HG03469 (cell line): ENCODE measurements around the gene MCF2L2.
"Not testable (repeated sequence)": the region's sequence is repeated elsewhere in the genome, so short reads cannot be mapped to it uniquely, and the experiment has no call there.

Experiments
- ATAC-seq: cut with Tn5 transposase; IDR thresholded peaks from one replicate; pipeline ENCODE4 v1.9.1; 2021; ENCODE audit warnings: mild to moderate bottlenecking, moderate library complexity, moderate number of reproducible peaks; ENCODE audit not compliant: unreplicated experiment

MCF2L2 gene

DNA sequence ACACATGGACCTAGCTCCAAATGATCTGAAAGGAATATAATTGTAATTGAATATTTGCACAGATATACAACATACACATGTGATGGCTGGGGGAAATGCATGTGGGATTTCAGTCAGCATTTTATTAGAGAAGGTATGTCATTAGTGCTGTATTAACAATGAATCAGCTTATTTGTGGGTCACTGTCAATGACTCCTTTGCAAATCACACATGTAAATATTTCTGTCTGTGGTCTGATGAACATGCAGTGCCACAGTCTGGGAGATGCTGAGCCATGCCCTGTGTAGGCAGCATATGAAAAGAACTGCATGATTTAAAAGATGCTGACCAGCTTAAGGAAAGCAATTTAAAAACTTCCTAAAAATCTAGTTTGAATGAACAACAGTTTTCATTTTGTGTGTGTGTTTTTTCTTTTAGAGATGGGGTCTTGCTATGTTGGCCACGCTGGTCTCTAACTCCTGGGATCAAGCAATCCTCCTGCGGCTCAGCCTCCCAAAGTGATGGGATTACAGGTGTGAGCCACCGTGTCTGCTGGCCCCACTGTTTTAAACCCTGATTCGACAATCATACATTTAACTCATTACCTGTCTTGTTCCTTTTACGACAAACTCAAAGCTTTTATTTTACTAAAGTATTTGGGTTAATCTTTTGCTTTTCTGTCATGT, 176.2 kb downstream of the MCF2L2 start:
- ATAC-seq: no peak

- no peak for ATAC-seq
These were observed 179.3 kb downstream of the MCF2L2 start for GRCh38 chr3:183249006-183249718.

GRCh38 chr3:183247011-183247589, 181.3 kb downstream of the MCF2L2 start:
- ATAC-seq: no peak

DNA sequence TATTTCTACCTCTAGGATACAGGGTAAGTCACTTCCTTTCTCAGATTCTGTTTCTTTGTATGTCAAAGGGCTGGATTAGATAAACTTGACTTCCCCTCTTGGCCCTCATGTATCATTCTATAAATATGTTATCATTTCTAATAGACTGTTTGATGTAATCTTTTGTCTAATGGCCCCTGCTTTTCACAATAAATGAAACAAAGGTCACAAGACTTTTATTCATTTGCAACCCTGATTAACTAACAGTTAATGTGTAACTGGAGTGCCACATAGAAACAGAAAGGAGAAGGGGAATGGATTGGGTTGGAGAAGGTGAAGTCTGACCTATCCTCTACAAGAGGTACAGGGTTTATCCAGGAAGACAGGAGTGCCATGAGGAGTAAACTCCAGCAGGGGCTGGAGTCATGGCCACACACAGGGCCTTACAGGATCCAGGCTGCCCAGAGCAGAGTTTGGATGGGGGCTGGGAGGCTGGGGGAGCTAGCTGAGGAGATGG, 183.4 kb downstream of the MCF2L2 start:
- no peak for ATAC-seq

DNA sequence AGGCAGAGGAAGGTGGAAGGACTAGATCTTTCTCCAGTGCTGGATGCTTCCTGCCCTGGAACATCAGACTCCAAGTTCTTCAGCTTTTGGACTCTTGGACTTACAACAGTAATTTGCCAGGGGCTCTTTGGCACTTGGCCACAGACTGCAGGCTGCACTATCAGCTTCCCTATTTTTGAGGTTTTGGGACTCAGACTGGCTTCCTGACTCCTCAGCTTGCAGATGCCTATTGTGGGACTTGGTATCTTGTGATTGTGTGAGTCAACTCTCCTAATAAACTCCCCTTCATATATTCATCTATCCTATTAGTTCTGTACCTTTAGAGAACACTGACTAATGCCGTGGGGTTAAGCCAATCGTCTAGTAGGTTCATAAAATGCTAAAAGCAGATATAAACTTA, 184.2 kb downstream of the MCF2L2 start:
- ATAC-seq: no peak

GRCh38 chr3:183242431-183242830, 186.0 kb downstream of the MCF2L2 start:
- no peak for ATAC-seq

- no peak for ATAC-seq
These were observed 189.4 kb downstream of the MCF2L2 start for GRCh38 chr3:183239046-183239445.

DNA sequence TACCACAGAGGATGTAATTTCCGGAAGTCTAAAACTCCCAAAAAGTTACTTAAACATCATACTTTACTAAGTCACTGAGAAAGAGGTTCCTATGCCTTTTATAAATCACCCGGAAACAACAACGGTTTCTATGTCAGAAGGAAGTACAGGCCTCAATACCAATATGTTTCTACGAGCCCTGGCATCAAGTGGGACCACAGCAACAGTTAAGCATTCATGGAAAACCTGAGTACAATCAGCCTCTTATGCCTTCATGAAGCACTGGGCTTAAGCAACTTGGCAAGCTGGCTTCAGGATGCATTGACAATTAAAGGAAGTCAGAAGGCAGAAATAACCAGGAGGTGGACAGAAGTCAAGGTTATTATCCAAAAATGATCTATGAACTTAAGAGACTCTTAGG, 194.5 kb downstream of the MCF2L2 start:
- ATAC-seq: no peak

- ATAC-seq: no peak
These were observed 197.6 kb downstream of the MCF2L2 start for GRCh38 chr3:183230826-183231225.

DNA sequence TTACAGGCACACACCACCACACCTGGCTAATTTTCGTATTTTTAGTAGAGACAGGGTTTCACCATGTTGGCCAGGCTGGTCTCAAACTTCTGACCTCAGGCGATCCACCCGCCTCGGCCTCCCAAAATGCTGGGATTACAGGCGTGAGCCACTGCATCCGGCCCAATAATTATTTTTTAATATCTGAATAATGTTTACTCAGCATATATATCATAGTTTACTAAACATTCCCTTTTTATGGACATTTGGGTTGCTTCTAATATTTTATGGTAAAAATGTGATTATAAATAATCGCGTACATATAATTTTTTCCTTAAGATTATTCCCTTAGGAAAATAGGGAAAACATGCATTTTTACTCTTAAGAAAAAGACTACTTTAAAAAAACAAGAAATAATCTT, 198.2 kb downstream of the MCF2L2 start:
- not testable (repeated sequence) for ATAC-seq

GRCh38 chr3:183229178-183229577, 199.2 kb downstream of the MCF2L2 start:
- ATAC-seq: no peak

DNA sequence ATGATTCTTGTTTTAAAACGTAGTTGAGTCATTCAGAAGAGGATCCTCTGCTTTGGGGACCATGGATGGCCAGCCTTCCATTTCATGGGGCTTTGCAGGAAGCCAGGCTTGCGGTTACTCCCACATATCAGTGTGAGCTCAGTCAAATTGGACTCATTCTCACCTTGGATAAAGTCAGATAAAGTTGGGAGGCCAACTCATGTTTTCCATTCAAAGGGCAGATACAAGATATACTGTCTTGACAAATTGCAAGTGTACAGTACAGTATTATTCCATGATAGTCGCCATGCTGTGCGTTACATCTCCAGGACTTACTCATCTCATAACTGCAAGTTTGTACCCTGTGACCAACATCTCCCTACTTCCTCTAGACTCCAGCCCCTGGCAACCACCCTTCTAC, 200.8 kb downstream of the MCF2L2 start:
- no peak for ATAC-seq

DNA sequence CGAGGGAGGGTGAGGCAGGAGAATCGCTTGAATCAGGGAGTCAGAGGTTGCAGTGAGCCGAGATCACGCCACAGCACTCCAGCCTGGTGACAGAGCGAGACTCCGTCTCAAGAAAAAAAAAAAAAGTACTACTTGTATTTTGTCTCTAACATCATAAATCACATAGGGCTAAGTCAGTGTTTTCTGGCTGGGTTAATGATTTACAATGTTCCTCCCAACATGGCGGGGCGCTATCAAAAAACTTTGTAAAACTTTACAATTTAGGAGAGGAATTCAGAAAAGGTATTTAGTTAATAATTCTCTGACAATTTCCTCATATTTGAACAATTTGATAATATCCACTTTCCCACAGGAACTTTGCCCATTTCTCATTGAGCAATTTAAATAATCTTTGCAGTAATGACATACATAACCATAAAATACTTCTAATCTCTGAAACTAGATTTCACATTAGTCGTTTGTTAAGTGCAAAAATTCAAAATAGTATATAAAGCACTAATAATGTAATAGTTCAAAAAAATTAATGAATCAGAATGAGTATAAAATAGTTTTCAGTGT, 202.0 kb downstream of the MCF2L2 start:
- no peak for ATAC-seq

- no peak for ATAC-seq
These were observed 204.0 kb downstream of the MCF2L2 start for GRCh38 chr3:183224180-183224970.

- no peak for ATAC-seq
These were observed 205.7 kb downstream of the MCF2L2 start for GRCh38 chr3:183222631-183223235.

GRCh38 chr3:183220828-183221227, 207.6 kb downstream of the MCF2L2 start:
- no peak for ATAC-seq

GRCh38 chr3:183218826-183219225, 209.6 kb downstream of the MCF2L2 start:
- no peak for ATAC-seq

- no peak for ATAC-seq
These were observed 210.7 kb downstream of the MCF2L2 start for GRCh38 chr3:183217548-183218332.

DNA sequence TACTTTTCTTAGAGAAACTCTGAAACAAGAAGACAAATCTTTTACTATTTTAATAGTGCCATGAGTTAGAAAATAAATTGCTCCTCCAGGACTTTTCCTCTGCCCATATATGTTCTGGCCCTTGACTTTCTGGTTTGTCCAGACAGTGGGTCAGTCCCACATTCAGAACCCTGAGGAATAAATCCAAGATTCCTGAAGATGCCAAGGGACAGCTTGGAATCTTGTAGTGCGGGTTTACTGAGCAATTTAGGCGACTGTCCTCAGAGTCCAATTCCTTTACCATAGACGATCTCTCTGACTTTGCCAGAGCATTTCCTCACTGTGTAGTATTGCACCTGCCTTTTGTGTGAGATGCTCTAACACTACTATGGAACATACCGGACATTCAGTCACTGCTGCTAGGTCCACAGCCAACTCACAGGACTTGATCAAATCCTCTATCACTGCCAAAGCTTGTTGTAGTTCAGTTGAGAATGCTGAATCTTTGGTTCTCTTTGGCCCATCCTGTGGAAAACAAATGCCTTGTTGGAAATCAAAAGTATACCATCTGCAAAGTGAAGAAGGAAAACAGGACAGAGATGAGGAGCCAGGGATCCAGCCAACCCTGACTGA, 212.7 kb downstream of the MCF2L2 start:
- ATAC-seq: no peak
